GM06990 (cell line): Measurements from ENCODE around the gene LRRC55.

ENCODE experiments used
- DNase-seq: peaks from one replicate; pipeline ENCODE4 v3.0.0-alpha.2; 2011; ENCODE audit not compliant: insufficient read length; ENCODE audit errors: extremely low read depth
- H3K27me3 ChIP-seq: replicated peaks from 2 replicates; pipeline ENCODE4 v1.6.0; 2011; ENCODE audit warnings: low read length; ENCODE audit not compliant: control insufficient read depth, insufficient read depth
- H3K36me3 ChIP-seq: 2 replicates; pipeline ENCODE4 v1.5.1; 2011; ENCODE audit warnings: low read length; ENCODE audit not compliant: control insufficient read depth, insufficient read depth
- H3K4me3 ChIP-seq: replicated peaks from 2 replicates; pipeline ENCODE4 v1.5.1; 2011; ENCODE audit warnings: low read depth, mild to moderate bottlenecking, control low read depth, low read length
- TF ChIP-seq, protein P1 (sequence below): IDR thresholded peaks from 2 replicates; pipeline ENCODE4 v1.5.1; 2011; ENCODE audit warnings: low read length, control low read depth, mild to moderate bottlenecking, inconsistent platforms; ENCODE audit not compliant: insufficient read depth, poor library complexity, severe bottlenecking

The LRRC55 gene

DNA sequence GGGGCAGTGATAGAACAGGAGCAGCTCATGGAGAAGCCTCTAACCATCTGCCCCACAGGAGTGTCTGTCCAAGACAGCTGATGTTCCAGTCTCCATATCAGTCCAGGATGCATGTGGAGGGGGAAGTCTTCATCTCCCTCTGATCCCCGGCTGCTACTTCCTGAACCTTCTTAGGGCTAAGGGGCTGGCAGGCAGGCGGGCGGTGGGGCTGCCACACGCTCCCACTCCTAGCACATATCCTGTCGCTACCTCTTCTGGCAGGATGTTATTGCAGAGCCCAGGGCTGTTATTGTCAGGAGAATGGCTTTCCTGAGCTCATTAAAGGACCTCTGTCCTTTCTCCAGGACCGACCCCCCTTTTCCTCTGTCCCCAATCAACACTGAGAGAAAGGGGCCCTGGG is 25.4 kb downstream of the LRRC55 start:
- Histone ChIP-seq H3K4me3 (no peak overlapping the region), H3K27me3 (peaks cover under 1% of the 10 kb centered on the region)
- no peak for DNase-seq

GRCh38 chr11:57210781-57211180 is 29.0 kb downstream of the LRRC55 start:
- TF ChIP-seq, protein P1, sequence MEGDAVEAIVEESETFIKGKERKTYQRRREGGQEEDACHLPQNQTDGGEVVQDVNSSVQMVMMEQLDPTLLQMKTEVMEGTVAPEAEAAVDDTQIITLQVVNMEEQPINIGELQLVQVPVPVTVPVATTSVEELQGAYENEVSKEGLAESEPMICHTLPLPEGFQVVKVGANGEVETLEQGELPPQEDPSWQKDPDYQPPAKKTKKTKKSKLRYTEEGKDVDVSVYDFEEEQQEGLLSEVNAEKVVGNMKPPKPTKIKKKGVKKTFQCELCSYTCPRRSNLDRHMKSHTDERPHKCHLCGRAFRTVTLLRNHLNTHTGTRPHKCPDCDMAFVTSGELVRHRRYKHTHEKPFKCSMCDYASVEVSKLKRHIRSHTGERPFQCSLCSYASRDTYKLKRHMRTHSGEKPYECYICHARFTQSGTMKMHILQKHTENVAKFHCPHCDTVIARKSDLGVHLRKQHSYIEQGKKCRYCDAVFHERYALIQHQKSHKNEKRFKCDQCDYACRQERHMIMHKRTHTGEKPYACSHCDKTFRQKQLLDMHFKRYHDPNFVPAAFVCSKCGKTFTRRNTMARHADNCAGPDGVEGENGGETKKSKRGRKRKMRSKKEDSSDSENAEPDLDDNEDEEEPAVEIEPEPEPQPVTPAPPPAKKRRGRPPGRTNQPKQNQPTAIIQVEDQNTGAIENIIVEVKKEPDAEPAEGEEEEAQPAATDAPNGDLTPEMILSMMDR, result no peak
- no peak overlapping the region for H3K4me3 ChIP-seq
- peaks cover 2% of the 10 kb centered on the region for H3K27me3 ChIP-seq
- DNase-seq, result no peak
- no peaks in the 10 kb centered on the region for H3K36me3 ChIP-seq

More for the DNA sequence above, 25.4 kb downstream of the LRRC55 start:
- TF ChIP-seq, protein P1, result no peak
- no peaks in the 10 kb centered on the region for H3K36me3 ChIP-seq

GRCh38 chr11:57213342-57214097 is 31.8 kb downstream of the LRRC55 start:
- Histone ChIP-seq H3K27me3 (peaks cover 2% of the 10 kb centered on the region), H3K4me3 (no peak overlapping the region), H3K36me3 (no peaks in the 10 kb centered on the region)
- TF ChIP-seq, protein P1, result no peak
- no peak for DNase-seq

- DNase-seq, result no peak
- Histone ChIP-seq H3K36me3 (no peaks in the 10 kb centered on the region), H3K27me3 (peaks cover 2% of the 10 kb centered on the region), H3K4me3 (no peak overlapping the region)
- TF ChIP-seq, protein P1, result no peak
Measured at GRCh38 chr11:57214098-57214417, 32.3 kb downstream of the LRRC55 start.

- Histone ChIP-seq H3K36me3 (no peaks in the 10 kb centered on the region), H3K4me3 (no peak overlapping the region), H3K27me3 (peaks cover 2% of the 10 kb centered on the region)
- TF ChIP-seq, protein P1, result no peak
- DNase-seq, result no peak
Measured at GRCh38 chr11:57214494-57214893, 32.7 kb downstream of the LRRC55 start.

- Histone ChIP-seq H3K36me3 (no peaks in the 10 kb centered on the region), H3K27me3 (peaks cover 2% of the 10 kb centered on the region), H3K4me3 (no peak overlapping the region)
- no peak for DNase-seq
- TF ChIP-seq, protein P1, result no peak
Measured at GRCh38 chr11:57216463-57216862, 34.7 kb downstream of the LRRC55 start.
